ENCODE data around the gene NDUFB6. TPM values are rescaled to one million over a fixed set of nuclear protein-coding genes. Genes with fewer than 3 reads are reported as not detected.

NDUFB6 gene
- total and polyA plus RNA-seq, 5 donors: 120 to 198 (median 132) TPM

DNA sequence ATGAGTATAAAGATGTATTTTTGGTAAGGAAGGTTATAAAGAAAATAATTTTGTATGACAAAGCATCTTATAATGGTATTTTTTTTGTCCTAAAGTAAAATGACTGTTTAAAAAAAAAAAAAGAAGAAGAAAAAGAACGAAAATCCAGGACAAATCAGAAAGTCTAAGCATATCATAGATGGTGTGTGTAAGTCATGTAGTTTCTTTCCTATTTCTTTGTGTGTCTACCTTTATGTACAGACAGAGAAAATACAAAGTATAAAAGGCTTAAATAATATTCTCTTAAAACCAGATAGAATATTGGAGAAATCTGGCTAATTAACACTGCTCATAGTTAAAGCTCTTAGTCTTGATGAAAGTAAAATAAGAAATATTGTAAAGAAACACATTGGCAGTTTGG is 54.7 kb downstream of the NDUFB6 start:
- DNase-seq (no peak), ATAC-seq (no peak)
- no peaks in the 10 kb centered on the region for H3K27me3 ChIP-seq (ENCODE audit: control insufficient read depth, insufficient read depth)
- H3K4me1 ChIP-seq (ENCODE audit: control insufficient read depth, insufficient read depth, low read length): peaks cover 4% of the 10 kb centered on the region
- H3K27ac ChIP-seq (ENCODE audit: low read length): no peak overlapping the region
- intact Hi-C loops (cut with DNase I): no loop called here
- no peak overlapping the region for H3K4me3 ChIP-seq (ENCODE audit: low read length)
- H3K9me3 ChIP-seq (ENCODE audit: control insufficient read depth, low read length): no peaks in the 10 kb centered on the region
- WGBS: 94% methylated on average over 1 of the region's 1 CpG

DNA sequence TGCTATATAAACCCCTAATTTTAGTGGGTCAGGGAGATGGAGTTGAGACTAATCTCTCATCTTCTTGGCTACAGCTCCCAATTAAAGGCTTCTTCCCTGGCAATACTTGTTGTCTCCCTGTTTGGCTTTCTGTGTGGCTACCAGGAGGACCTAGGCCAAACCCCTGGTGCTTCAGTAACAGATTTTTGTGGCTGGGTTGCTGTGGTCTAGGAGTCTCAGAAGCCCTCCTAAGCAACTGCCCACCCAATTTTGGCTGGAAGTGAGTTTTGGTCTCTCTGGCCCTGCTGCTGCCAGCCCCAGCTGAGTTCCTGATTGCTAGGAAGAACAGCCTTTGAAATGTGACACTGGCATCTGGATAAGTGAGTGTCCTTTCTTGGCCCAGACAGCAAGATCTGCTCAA is 56.7 kb downstream of the NDUFB6 start:
- no peaks in the 10 kb centered on the region for H3K4me1 ChIP-seq (ENCODE audit: control insufficient read depth, insufficient read depth, low read length)
- intact Hi-C loops (cut with DNase I): no loop called here
- no peak overlapping the region for H3K27ac ChIP-seq (ENCODE audit: low read length)
- no peak overlapping the region for H3K4me3 ChIP-seq (ENCODE audit: low read length)
- H3K27me3 ChIP-seq (ENCODE audit: control insufficient read depth, insufficient read depth): no peaks in the 10 kb centered on the region
- H3K9me3 ChIP-seq (ENCODE audit: control insufficient read depth, low read length): no peaks in the 10 kb centered on the region
- no peak for ATAC-seq
- DNase-seq: no peak

DNA sequence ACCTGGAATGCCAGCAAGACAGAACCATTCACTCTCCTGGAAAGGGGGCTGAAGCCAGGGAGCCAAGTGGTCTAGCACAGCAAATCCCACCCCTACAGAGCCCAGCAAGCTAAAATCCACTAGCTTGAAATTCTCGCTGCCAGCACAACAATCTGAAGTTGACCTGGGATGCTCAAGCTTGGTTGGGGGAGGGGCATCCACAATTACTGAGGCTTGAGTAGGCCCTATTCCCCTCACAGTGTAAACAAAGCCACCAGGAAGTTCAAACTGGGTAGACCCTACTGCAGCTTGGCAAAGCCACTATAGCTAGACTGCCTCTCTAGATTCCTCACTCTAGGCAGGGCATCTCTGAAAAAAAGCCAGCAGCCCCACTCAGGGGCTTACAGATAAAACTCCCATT is 64.2 kb downstream of the NDUFB6 start:
- Histone ChIP-seq H3K4me1 (ENCODE audit: control insufficient read depth, insufficient read depth, low read length) (no peaks in the 10 kb centered on the region), H3K9me3 (ENCODE audit: control insufficient read depth, low read length) (no peaks in the 10 kb centered on the region), H3K4me3 (ENCODE audit: low read length) (no peak overlapping the region), H3K27me3 (ENCODE audit: control insufficient read depth, insufficient read depth) (no peaks in the 10 kb centered on the region), H3K27ac (ENCODE audit: low read length) (no peak overlapping the region)
- no peak for ATAC-seq
- WGBS: 92% methylated on average over 1 of the region's 1 CpG
- peak in 1 of 3 donors; percentile 32 for DNase-seq
- intact Hi-C loops (cut with DNase I): no loop called here

DNA sequence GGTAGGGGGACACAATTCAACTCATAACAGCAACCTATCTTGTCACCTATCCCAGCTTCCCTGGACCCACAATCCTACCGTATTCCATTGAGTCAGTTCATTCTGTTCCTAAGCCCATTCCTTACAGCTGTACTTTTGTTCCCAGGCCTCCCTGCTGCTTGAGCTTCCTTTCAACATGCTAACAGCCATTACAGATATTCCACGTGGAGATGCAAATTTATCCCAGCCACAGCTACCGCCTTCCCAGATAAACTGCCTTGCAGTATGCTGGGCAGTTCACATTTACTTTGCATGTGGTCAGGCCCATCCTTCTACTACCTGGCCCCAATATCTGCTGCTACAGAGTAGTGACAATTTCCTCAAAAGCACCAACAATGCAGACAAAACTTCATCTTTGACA is 70.0 kb downstream of the NDUFB6 start:
- intact Hi-C loops (cut with DNase I): no loop called here
- Histone ChIP-seq H3K27ac (ENCODE audit: low read length) (no peak overlapping the region), H3K4me3 (ENCODE audit: low read length) (no peak overlapping the region), H3K4me1 (ENCODE audit: control insufficient read depth, insufficient read depth, low read length) (no peaks in the 10 kb centered on the region), H3K27me3 (ENCODE audit: control insufficient read depth, insufficient read depth) (no peaks in the 10 kb centered on the region), H3K9me3 (ENCODE audit: control insufficient read depth, low read length) (no peaks in the 10 kb centered on the region)
- DNase-seq (no peak), ATAC-seq (no peak)
- 81% methylated on average over 3 of the region's 3 CpGs for WGBS

Other genes with a start within 250 kb of the NDUFB6 start
- 10 to 100 TPM; 42.2 to 46.3 (median 43.3) TPM for gene ACO1, start 188.5 kb downstream of the NDUFB6 start, total RNA-seq
- gene ACO1, start 188.5 kb downstream of the NDUFB6 start, polyA plus RNA-seq: 25.3 TPM
- gene RIGI, start 47.0 kb downstream of the NDUFB6 start, total RNA-seq: 1 to 10 TPM; 5.1 to 6.4 (median 5.6) TPM
- 2.8 TPM for gene RIGI, start 47.0 kb downstream of the NDUFB6 start, polyA plus RNA-seq
- gene SMIM27, start 20.8 kb downstream of the NDUFB6 start, total RNA-seq: 10 to 100 TPM; 19.7 to 26.4 (median 24.0) TPM
- 10.2 TPM for gene SMIM27, start 20.8 kb downstream of the NDUFB6 start, polyA plus RNA-seq
- 10 to 100 TPM in 2 of 4 donors, 1 to 10 TPM in 2; 8.6 to 10.9 (median 9.9) TPM for gene TOPORS, start 20.6 kb downstream of the NDUFB6 start, total RNA-seq
- gene TOPORS, start 20.6 kb downstream of the NDUFB6 start, polyA plus RNA-seq: 6.2 TPM
- not detected for gene TAF1L, start 62.5 kb upstream of the NDUFB6 start, total RNA-seq
- not detected for gene TAF1L, start 62.5 kb upstream of the NDUFB6 start, polyA plus RNA-seq
- gene TMEM215, start 210.4 kb upstream of the NDUFB6 start, total RNA-seq: under 1 TPM in 2 of 4 donors, not detected in 2; 0.11 to 0.29 TPM
- gene TMEM215, start 210.4 kb upstream of the NDUFB6 start, polyA plus RNA-seq: 0.07 TPM

All from right cardiac atrium (tissue), 5 donors.